Fibroblast of skin of left quadriceps (primary cell): ENCODE measurements around the gene PALM.
"Not testable (repeated sequence)": the region's sequence is repeated elsewhere in the genome, so short reads cannot be mapped to it uniquely, and the experiment has no call there.

ENCODE experiments used
- DNase-seq, 2 experiments: peaks; one replicate each; pipeline ENCODE4 v3.0.0-alpha.2; 2013; ENCODE audit warnings: low read depth in 2 of 2

Gene PALM

DNA sequence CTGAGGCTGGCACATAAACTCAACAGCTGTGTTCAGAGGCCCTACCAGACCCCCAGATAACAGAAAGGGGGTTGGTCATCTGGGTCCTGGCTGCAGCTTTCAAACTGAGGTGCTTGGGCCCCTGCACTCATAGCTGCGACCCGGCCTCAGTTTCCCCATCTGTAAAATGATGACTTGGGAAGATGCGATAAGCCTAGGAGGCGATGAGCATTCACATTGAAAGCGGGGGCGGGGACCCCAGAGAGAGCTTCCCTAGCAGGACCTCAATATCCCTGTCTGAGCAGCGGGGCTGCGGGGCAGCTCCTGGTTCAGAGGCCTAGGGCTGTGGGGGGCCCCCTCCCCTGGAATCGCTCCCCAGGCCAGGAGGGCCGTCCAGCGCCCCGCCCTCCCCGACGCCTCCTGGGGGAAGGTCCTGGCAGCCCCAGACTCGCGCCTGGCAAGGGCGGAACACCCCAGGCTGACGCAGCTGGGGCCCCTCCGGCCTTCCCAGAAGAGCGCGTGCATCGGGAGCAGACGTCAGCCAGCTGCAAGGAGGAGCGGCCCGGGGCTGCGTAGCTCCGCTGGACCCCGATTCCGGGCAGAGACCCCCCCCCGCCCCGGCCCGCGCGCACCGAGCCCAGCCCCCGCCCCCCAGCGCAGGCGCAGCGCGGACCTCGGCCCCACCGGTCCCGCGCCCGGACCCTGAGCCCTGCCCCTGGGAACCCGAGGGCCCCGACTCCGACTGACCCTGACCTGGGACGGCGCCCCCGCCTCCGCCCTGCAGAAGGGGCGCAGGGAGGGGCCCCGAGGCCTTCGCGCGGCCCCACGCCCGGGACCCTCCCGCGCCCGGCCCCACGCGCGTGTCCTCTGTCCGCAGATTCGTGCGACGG is 29.1 kb upstream of the PALM start:
- DNase-seq, result peak; percentile 36 to 43

GRCh38 chr19:680287-681028 is 28.3 kb upstream of the PALM start:
- DNase-seq, result peak; percentile 95

- DNase-seq, result no peak
Measured at GRCh38 chr19:681029-682019, 27.4 kb upstream of the PALM start.

DNA sequence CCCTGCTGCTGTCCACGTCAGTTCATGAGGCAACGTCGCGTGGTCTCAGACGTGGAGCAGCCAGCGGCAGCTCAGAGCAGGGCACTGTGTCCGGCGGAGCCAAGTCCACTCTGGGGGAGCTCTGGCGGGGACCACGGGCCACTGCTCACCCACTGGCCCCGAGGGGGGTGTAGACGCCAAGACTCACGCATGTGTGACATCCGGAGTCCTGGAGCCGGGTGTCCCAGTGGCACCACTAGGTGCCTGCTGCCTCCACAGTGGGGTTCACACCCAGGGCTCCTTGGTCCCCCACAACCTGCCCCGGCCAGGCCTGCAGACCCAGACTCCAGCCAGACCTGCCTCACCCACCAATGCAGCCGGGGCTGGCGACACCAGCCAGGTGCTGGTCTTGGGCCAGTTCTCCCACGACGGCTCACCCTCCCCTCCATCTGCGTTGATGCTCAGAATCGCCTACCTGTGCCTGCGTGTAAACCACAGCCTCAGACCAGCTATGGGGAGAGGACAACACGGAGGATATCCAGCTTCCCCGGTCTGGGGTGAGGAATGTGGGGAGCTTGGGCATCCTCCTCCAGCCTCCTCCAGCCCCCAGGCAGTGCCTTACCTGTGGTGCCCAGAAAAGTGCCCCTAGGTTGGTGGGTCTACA is 25.9 kb upstream of the PALM start:
- DNase-seq, result no peak

DNA sequence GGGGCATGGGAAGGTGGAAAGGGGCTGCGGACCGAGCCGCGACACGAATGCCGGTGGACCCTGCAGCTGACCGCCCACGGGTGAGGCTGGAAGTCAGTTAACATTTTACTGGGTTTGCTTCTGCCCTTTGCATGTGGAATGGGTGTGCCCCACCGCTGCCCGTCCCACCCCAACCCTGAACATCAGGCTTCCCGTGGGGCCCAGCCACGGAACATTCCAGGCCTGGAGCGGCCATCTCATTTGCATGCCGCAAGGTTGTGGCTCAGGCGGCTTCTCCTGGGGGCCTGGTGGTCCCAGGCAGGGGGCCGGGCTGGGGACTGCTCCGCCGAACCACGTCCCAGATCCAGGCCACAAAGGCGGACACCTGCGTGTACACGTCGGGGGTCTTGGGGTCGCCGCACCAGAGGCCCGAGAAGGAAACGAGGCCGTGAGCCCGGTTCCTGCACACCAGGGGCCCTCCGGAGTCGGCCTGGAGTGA is 23.2 kb upstream of the PALM start:
- DNase-seq, result no peak

GRCh38 chr19:686589-687297 is 22.0 kb upstream of the PALM start:
- no peak for DNase-seq

GRCh38 chr19:687569-688166 is 21.1 kb upstream of the PALM start:
- no peak for DNase-seq

- no peak for DNase-seq
Measured at GRCh38 chr19:688214-688613, 20.5 kb upstream of the PALM start.

- DNase-seq, result no peak
Measured at GRCh38 chr19:688992-689391, 19.7 kb upstream of the PALM start.

- no peak for DNase-seq
Measured at GRCh38 chr19:690203-690602, 18.5 kb upstream of the PALM start.

GRCh38 chr19:694481-695351 is 14.0 kb upstream of the PALM start:
- DNase-seq, result no peak

DNA sequence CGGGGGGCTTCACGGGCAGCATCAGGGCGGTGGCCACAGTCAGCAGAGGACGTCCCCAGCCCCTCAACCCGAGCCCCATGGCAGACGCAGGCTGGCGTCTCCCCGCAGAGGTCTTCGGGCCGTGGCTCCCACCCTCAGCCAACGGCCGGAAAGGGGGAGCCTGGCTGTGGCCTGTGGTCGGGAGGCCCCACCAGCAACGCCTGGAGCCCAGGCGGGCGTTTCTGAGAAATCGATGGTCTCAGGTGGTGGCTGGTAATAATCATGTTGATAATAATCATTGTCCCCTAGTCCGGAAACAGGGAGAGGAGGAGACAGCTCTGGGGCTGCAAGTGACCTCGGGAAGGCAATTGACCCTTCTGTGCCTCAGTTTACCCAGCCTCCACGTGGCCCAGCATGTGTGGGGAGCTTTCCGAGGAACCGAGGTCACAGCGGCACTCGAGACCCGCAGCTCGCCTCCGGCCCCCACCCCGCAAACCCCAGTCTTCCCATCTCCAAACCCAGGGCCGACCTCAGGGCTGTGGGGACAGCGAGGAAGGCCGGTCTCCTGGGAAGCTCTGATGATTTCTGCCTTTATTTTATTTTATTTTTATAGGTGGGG is 13.3 kb upstream of the PALM start, which contains the start of gene PRSS57:
Gene PRSS57, minus strand, starts transcription at position 101 of the 598 bp plus-strand sequence. Its CDS starts 22 bp downstream, at position 79.
- DNase-seq, result no peak

DNA sequence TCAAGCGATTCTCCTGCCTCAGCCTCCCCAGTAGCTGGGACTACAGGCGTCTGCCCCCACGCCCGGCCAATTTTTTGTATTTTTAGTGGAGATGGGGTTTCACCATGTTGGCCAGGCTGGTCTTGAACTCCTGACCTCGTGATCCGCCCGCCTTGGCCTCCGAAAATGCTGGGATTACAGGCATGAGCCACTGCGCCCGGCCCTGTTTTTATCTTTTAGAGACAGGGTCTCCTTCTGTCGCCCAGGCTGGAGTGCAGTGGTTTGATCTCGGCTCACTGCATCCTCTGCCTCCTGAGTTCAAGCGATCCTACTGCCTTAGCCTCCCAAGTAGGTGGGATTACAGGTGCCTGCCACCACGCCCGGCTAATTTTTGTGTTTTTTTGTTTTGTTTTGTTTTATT is 10.2 kb upstream of the PALM start:
- not testable (repeated sequence) for DNase-seq

GRCh38 chr19:699885-700284 is 8.8 kb upstream of the PALM start:
- not testable (repeated sequence) for DNase-seq

- DNase-seq, result not testable (repeated sequence)
Measured at GRCh38 chr19:702847-703246, 5.9 kb upstream of the PALM start.

DNA sequence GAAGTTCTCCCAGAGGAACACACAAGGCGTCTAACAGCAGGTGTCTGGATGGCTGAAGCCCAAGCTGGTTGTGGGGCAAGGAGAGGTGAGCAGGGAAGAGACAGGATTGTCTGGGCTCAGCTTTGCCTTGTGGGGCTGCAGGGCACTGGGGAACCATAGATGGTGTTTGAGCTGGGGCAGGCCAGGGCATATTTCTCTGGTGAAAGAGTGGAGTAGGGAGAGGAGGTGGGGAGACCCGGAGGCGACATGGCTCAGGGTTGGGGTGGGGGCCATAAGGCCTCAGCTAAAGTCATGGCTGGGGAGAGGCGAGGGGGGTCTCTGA is 5.4 kb upstream of the PALM start:
- DNase-seq, result no peak

GRCh38 chr19:703651-704446 is 4.9 kb upstream of the PALM start:
- DNase-seq, result no peak

GRCh38 chr19:704447-704741 is 4.3 kb upstream of the PALM start:
- DNase-seq, result no peak
